ENCODE measurements around the gene MAPKAP1.

Gene MAPKAP1

GRCh38 chr9:125679597-125680189 is 27.3 kb downstream of the MAPKAP1 start:
- TF ChIP-seq POLR2A (IDR thresholded peaks at IDR 0.05; ENCODE audit: low read length) (no peak), GATA1 (IDR thresholded peaks at IDR 0.05; ENCODE audit: low read depth, low read length) (no peak)
- DNase-seq, result no peak

DNA sequence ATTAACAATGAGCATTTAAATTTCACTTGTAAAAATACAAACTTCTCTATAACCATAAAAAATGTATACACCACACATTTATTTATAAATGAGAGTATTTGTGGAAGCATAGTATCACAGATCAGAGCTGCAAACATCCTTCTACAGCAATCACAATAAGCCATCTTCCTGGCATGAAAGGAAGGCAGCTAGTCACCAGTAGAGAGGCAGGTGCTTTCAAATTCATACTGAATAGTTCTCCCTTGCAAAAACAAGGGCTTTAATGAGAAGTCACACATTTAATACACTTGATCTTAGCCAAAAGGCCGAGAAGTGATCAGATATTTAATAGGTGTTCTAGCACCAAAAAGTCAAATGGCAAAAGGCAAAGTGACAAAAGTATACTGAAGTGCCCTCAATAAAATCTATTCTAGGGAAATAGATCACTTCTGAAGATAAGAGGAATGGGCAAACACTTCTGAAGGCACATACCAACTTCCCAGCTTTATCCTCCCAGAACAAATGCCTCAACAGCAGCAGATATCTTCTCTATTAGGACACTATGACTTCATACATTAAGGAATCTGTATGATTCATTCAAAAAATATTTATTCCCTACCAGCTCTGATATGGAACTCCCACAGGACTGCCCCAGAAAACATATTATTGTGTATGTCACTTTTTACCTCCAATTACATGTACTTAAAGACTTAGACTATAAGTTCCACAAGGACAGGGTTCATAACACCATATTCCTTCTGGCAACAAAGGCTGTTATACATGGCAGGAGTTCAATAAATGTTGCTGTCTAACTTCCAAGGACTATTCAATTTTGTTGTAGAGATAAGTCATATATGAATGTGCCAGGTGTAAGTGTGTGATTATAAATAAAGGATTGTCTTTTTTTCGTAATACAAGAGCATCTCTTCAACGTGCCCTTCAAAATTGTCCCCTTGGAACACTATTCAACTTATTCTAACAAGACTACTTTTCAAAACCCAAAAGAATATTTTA is 31.7 kb downstream of the MAPKAP1 start:
- DNase-seq, result no peak
- TF ChIP-seq POLR2A (IDR thresholded peaks at IDR 0.05; ENCODE audit: low read length) (no peak), GATA1 (IDR thresholded peaks at IDR 0.05; ENCODE audit: low read depth, low read length) (no peak)

DNA sequence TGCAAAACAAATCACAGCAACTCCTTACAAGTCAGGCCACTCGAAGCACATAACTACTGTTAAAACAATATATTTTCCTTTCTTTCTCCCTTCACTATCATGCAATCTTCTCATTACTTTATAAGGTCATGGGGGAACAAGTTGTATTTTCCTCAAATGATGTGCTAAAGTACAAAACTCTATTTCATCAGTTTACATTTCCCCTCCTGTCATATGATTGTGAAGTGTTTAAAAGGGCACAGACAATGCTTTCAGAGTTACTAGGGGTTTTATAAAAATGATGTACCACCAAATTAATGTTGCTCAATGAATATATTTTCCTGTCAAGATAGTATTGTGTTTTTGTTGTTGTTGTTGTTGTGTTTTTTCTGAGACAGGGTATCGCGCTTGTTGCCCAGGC is 34.1 kb downstream of the MAPKAP1 start:
- no peak for TF ChIP-seq GATA1 (IDR thresholded peaks at IDR 0.05; ENCODE audit: low read depth, low read length)
- no peak for TF ChIP-seq POLR2A (IDR thresholded peaks at IDR 0.05; ENCODE audit: low read length)
- DNase-seq, result no peak

GRCh38 chr9:125663127-125663526 is 43.9 kb downstream of the MAPKAP1 start:
- peak in 1 of 2 experiments; percentile 10 for DNase-seq

GRCh38 chr9:125660557-125660956 is 46.5 kb downstream of the MAPKAP1 start:
- TF ChIP-seq GATA1 (IDR thresholded peaks at IDR 0.05; ENCODE audit: low read depth, low read length), result no peak
- TF ChIP-seq POLR2A (IDR thresholded peaks at IDR 0.05; ENCODE audit: low read length), result no peak
- DNase-seq, result no peak

More at GRCh38 chr9:125663127-125663526, 43.9 kb downstream of the MAPKAP1 start:
- TF ChIP-seq POLR2A (IDR thresholded peaks at IDR 0.05; ENCODE audit: low read length) (no peak), GATA1 (IDR thresholded peaks at IDR 0.05; ENCODE audit: low read depth, low read length) (no peak)

- no peak for TF ChIP-seq GATA1 (IDR thresholded peaks at IDR 0.05; ENCODE audit: low read depth, low read length)
- no peak for TF ChIP-seq POLR2A (IDR thresholded peaks at IDR 0.05; ENCODE audit: low read length)
- no peak for DNase-seq
These were observed 47.1 kb downstream of the MAPKAP1 start for GRCh38 chr9:125659954-125660353.

DNA sequence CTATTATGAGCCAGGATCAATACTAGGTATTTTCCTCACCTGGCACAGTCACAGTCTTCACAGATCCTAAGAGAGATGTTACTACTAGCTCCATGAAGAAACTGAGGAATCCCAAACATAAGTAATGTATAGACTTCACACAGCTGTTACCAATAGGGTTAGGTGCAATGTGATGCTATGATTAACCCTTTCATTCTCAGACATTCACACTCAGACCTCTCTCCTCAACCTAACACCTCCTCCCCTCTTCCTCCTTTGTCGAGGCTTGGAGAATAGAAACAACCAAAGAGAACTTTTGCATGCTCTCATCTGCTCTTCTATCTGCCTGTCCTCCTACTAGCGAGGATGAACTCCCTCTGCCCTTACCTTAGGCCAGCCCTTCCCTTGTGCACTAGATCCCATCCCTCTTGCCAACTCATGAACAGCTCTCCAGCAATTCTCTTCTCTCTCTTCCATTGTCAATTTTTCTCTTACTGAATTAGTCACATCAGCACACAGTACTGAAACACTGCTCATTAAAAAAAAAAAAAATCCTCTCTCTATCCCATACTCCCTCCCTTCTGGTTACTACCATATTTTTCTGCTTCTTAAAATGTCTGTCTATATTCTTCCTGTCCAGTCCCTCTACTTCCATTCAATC is 47.7 kb downstream of the MAPKAP1 start:
- no peak for TF ChIP-seq GATA1 (IDR thresholded peaks at IDR 0.05; ENCODE audit: low read depth, low read length)
- no peak for DNase-seq

DNA sequence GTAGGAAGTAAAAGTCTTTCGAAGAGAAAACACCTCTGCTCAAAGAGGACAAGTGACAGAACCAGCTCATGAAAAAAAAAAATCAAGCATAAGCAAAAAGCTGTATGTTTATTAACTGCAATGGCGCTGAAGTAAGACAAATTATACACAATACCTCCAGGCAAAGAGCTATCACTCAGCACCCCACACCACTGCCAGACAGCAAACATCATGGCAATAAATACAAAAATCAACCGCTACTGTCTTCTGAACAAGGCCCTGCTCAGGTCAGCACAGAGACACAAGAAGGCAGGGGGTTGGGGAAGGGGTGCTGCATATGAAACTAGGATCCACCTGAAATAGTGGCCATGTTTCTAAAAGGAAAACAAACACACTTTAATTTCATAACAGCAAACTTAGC is 50.4 kb downstream of the MAPKAP1 start:
- TF ChIP-seq GATA1 (IDR thresholded peaks at IDR 0.05; ENCODE audit: low read depth, low read length) (no peak), POLR2A (IDR thresholded peaks at IDR 0.05; ENCODE audit: low read length) (no peak)
- no peak for DNase-seq

- TF ChIP-seq GATA1 (IDR thresholded peaks at IDR 0.05; ENCODE audit: low read depth, low read length) (no peak), POLR2A (IDR thresholded peaks at IDR 0.05; ENCODE audit: low read length) (no peak)
- DNase-seq, result no peak
These were observed 51.2 kb downstream of the MAPKAP1 start for GRCh38 chr9:125655691-125656410.

DNA sequence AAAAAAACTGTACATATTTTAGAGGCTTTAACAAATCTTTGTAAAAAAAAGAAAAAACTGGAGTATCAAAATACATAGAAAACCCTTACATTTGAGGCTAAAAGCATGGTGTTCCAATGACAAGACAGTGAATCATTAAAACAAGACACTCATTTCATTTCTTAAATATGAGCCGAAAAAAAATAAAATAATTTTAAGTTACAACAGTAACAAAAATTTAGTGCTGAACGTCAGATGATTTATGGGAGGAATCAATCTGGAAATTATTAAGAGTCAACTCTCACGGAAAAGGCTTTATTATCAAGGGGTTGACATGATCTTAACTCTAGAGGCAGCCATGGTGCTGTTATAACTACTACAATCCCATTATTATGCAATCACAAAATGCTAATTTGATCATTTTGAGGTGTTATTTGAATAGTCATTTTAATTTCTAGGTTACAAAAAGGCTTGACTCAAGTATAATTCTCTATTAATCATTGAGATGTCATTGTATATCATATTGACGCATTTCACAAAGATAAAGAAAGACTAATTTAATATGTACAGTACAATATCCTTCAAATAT is 51.9 kb downstream of the MAPKAP1 start:
- TF ChIP-seq GATA1 (IDR thresholded peaks at IDR 0.05; ENCODE audit: low read depth, low read length) (no peak), POLR2A (IDR thresholded peaks at IDR 0.05; ENCODE audit: low read length) (no peak)
- no peak for DNase-seq

- no peak for DNase-seq
- TF ChIP-seq GATA1 (IDR thresholded peaks at IDR 0.05; ENCODE audit: low read depth, low read length) (no peak), POLR2A (IDR thresholded peaks at IDR 0.05; ENCODE audit: low read length) (no peak)
These were observed 52.9 kb downstream of the MAPKAP1 start for GRCh38 chr9:125654121-125654520.

DNA sequence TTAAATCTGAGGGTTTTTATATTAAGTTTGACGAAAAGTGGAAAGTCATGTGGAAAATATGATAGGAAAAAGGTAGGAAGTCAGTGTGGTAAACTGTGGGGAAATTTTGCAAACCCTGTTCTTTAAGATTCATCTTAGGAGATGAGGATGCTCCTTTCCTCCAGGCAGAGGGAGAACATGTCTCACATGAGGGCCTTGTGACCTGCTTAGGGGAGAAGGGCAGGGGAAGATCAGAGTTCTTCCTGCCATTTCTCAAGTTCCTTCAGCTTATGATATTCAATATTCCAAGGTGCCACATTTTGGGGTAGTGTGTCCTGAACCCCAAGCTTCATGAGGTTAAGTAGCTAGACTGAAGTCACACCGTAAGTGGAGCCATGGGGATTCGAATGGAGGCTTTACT is 53.7 kb downstream of the MAPKAP1 start:
- TF ChIP-seq GATA1 (IDR thresholded peaks at IDR 0.05; ENCODE audit: low read depth, low read length), result no peak
- no peak for TF ChIP-seq POLR2A (IDR thresholded peaks at IDR 0.05; ENCODE audit: low read length)
- no peak for DNase-seq

DNA sequence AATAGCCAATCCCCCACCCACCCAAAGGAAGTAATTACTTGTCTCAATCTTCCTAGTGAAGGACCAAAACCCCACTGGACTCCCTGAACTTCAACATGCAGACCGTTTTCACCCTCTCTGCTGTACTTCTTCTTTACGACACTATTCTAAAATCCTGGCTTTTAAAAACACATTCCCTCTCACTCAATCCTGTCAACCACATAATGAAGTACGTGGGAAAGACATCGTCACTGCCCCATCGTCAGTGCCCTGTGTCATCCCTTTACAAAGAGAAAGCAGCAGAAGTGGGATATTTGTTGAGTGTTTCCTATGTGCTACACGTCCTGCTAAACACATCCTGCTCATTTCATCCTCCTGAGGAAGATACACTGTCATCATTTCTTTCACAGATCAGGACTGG is 54.2 kb downstream of the MAPKAP1 start:
- TF ChIP-seq POLR2A (IDR thresholded peaks at IDR 0.05; ENCODE audit: low read length) (no peak), GATA1 (IDR thresholded peaks at IDR 0.05; ENCODE audit: low read depth, low read length) (no peak)
- DNase-seq, result no peak
